Tibial nerve (tissue), 4 donors: ENCODE results near the gene WDSUB1. TPM values are rescaled to one million over a fixed set of nuclear protein-coding genes. Genes with fewer than 3 reads are reported as not detected.
A peak's percentile ranks its signal among the peaks of the same experiment; 100 is the strongest.

ENCODE experiments used
- DNase-seq, 2 donors: peaks; one replicate each; pipeline ENCODE4 v3.0.0-alpha.2; 2019; ENCODE audit warnings: low spot score in 2 of 2
- H3K27ac ChIP-seq, 4 donors: fragments of 200-600 bp; sonication (generic) in 3 of 4; one replicate each; pipeline ENCODE4 v1.5.1; 2017 to 2019; ENCODE audit warnings: mild to moderate bottlenecking in 1 of 4
- H3K27me3 ChIP-seq, 2 donors: fragments of 200-600 bp; sonication (generic) in 1 of 2; one replicate each; pipeline versions ENCODE4 v1.5.1 to v1.6.0; 2017 to 2019
- H3K36me3 ChIP-seq, 3 donors: fragments of 200-600 bp; sonication (generic); one replicate each; pipeline ENCODE4 v1.5.1; 2018 to 2019
- H3K4me1 ChIP-seq, 4 donors: fragments of 200-600 bp; sonication (generic) in 3 of 4; one replicate each; pipeline ENCODE4 v1.5.1; 2017 to 2019
- H3K4me3 ChIP-seq, 4 donors: fragments of 200-600 bp; sonication (generic) in 3 of 4; one replicate each; pipeline ENCODE4 v1.5.1; 2017 to 2019; ENCODE audit warnings: mild to moderate bottlenecking in 1 of 4, moderate library complexity in 1 of 4
- H3K9me3 ChIP-seq, 4 donors: fragments of 200-600 bp; sonication (generic) in 3 of 4; one replicate each; pipeline ENCODE4 v1.5.1; 2017 to 2019
- CTCF ChIP-seq, 5 experiments: fragments of 200-600 bp in 3 of 5; fragments of 450-650 bp in 2 of 5; sonication (generic) in 3 of 5; IDR thresholded peaks; one replicate each; pipeline ENCODE4 v1.5.1; 2016 to 2019; ENCODE audit warnings: antibody characterized with exemption in 5 of 5, mild to moderate bottlenecking in 3 of 5, moderate library complexity in 2 of 5
- EP300 ChIP-seq, 2 donors: sonication (generic); formaldehyde crosslinking; IDR thresholded peaks; one replicate each; pipeline ENCODE4 v1.6.1; 2017; ENCODE audit warnings: antibody characterized with exemption in 2 of 2, mild to moderate bottlenecking in 1 of 2
- POLR2A ChIP-seq, 2 donors: fragments of 450-650 bp; IDR thresholded peaks; one replicate each; pipeline ENCODE4 v1.6.1; 2017; ENCODE audit warnings: antibody characterized with exemption in 2 of 2, mild to moderate bottlenecking in 2 of 2, moderate library complexity in 2 of 2
- WGBS, 2 donors: methylation state at CpG; one replicate each; pipeline ENCODE4 v1.1.5; 2018; 5-methylcytosine and 5-hydroxymethylcytosine counted together
- total RNA-seq, 4 donors: library from RNA; depleted of rRNA; stranded (reverse); fragments of >200 nt; gene quantifications; one replicate each; pipeline ENCODE4 v1.1.0, GENCODE V29; 2016

Gene WDSUB1
- total RNA-seq, 4 donors from 2014 or later, result 4.3 to 7.0 (median 6.1) TPM

DNA sequence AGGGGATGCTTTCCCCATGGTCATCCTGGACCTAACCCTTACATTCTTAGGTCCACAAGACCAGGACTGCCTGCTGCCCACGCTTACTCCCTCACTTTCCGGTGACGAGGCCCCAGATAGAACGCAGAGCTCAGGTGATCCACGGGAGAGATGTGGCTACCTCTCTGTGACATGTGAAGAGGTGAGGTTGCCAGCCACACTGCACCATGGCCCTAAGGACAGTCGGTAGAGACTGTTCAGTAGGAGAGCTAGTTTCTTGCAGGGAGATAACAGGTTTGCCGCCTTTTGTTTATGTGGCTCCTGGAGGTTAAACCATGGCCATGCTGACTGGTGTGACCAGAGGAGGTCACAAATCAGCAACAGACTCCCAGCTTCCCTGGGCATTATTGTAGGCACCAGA lies 71.4 kb downstream of the WDSUB1 start:
- TF ChIP-seq POLR2A (IDR thresholded peaks at IDR 0.05) (no peak), EP300 (IDR thresholded peaks at IDR 0.05) (no peak), CTCF (IDR thresholded peaks at IDR 0.05) (no peak)
- no peak for DNase-seq
- no peak overlapping the region for H3K4me3 ChIP-seq
- peaks cover 0 to 10% (median 0%) of the 10 kb centered on the region in 4 donors for H3K9me3 ChIP-seq
- peaks cover 0 to 18% (median 3%) of the 10 kb centered on the region in 4 donors for H3K4me1 ChIP-seq
- H3K27me3 ChIP-seq, result no peaks in the 10 kb centered on the region
- peaks cover 0 to 70% (median 3%) of the 10 kb centered on the region in 3 donors for H3K36me3 ChIP-seq
- 86 to 97% methylated on average over 6 to 7 of the region's 7 CpGs for WGBS, 2 donors
- no peak overlapping the region for H3K27ac ChIP-seq

DNA sequence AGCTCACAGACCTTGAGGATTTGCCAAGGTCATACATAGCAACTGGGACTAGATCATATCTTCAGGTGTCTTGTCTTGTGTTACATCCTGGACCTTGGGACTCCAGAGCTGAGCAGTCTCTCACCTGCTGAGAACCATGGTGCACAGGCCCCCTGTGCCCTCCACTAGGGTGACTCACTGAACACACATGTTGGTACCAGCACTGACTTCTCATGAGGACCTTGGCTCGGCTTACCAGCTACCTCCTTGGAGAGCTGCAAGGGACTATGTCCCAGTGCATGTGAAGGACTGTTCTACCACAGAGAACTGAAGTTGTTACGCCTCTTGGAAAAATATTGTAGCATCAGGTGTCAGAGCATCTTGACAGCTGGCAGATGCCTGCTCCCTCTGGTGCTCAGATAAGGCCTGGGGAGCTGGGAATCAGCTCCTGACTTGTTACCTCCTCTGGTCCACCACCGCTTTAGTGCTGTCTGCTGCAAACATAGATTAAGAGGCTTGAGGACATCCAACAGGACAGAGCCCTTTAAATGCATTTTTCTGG lies 72.1 kb downstream of the WDSUB1 start:
- no peaks in the 10 kb centered on the region for H3K27me3 ChIP-seq

GRCh38 chr2:159213296-159213695 lies 73.2 kb downstream of the WDSUB1 start:
- Histone ChIP-seq H3K27me3 (no peaks in the 10 kb centered on the region), H3K4me3 (no peak overlapping the region), H3K27ac (no peak overlapping the region), H3K4me1 (peaks cover 0 to 28% (median 9%) of the 10 kb centered on the region in 4 donors), H3K36me3 (peaks cover 0 to 56% (median 3%) of the 10 kb centered on the region in 3 donors), H3K9me3 (peaks cover 0 to 10% (median 0%) of the 10 kb centered on the region in 4 donors)
- TF ChIP-seq CTCF (IDR thresholded peaks at IDR 0.05) (no peak), EP300 (IDR thresholded peaks at IDR 0.05) (no peak), POLR2A (IDR thresholded peaks at IDR 0.05) (no peak)
- 86 to 90% methylated on average over 5 of the region's 5 CpGs for whole genome bisulfite sequencing, 2 donors
- no peak for DNase-seq

More for the DNA sequence above, 72.1 kb downstream of the WDSUB1 start:
- H3K4me1 ChIP-seq, result peaks cover 0 to 25% (median 4%) of the 10 kb centered on the region in 4 donors
- DNase-seq, result no peak
- peaks cover 0 to 10% (median 0%) of the 10 kb centered on the region in 4 donors for H3K9me3 ChIP-seq
- WGBS, 2 donors, result 90 to 96% methylated on average over 3 of the region's 3 CpGs
- H3K4me3 ChIP-seq, result no peak overlapping the region
- TF ChIP-seq POLR2A (IDR thresholded peaks at IDR 0.05), result no peak
- no peak for TF ChIP-seq CTCF (IDR thresholded peaks at IDR 0.05)
- TF ChIP-seq EP300 (IDR thresholded peaks at IDR 0.05), result no peak
- no peak overlapping the region for H3K27ac ChIP-seq
- H3K36me3 ChIP-seq, result peaks cover 0 to 63% (median 3%) of the 10 kb centered on the region in 3 donors

- no peak for DNase-seq
- no peak overlapping the region for H3K4me3 ChIP-seq
- H3K27me3 ChIP-seq, result no peaks in the 10 kb centered on the region
- H3K36me3 ChIP-seq, result peaks cover 0 to 40% (median 3%) of the 10 kb centered on the region in 3 donors
- TF ChIP-seq CTCF (IDR thresholded peaks at IDR 0.05) (no peak), EP300 (IDR thresholded peaks at IDR 0.05) (no peak), POLR2A (IDR thresholded peaks at IDR 0.05) (no peak)
- peaks cover 0 to 4% (median 0%) of the 10 kb centered on the region in 4 donors for H3K9me3 ChIP-seq
- H3K27ac ChIP-seq, result peak overlapping the region in 1 of 4 donors; percentile 16
- WGBS, 2 donors, result 43 to 50% methylated on average over 14 of the region's 14 CpGs
- peaks cover 0 to 28% (median 9%) of the 10 kb centered on the region in 4 donors for H3K4me1 ChIP-seq
Measured at GRCh38 chr2:159211447-159212396, 74.8 kb downstream of the WDSUB1 start.
